ENCODE measurements around the gene SLCO3A1. TPM values are rescaled to one million over a fixed set of nuclear protein-coding genes. Genes with fewer than 3 reads are reported as not detected.

SLCO3A1 gene
- total RNA-seq, 1 experiment from 2014 or later, result 9.1 TPM

GRCh38 chr15:91861223-91861622, 7.7 kb downstream of the SLCO3A1 start:
- Mint-ChIP-seq H3K36me3 (no peaks in the 10 kb centered on the region), H3K27me3 (ENCODE audit: low read depth) (peaks cover 3% of the 10 kb centered on the region; the same call in 1 of the 2 replicates), H3K9me3 (no peaks in the 10 kb centered on the region), H3K27ac (no peak overlapping the region), H3K4me1 (peaks cover 32% of the 10 kb centered on the region), H3K4me3 (no peak overlapping the region)
- no peak for TF ChIP-seq ZSCAN18 (CRISPR knock-in tag; IDR thresholded peaks at IDR 0.05)
- TF ChIP-seq, protein P1, sequence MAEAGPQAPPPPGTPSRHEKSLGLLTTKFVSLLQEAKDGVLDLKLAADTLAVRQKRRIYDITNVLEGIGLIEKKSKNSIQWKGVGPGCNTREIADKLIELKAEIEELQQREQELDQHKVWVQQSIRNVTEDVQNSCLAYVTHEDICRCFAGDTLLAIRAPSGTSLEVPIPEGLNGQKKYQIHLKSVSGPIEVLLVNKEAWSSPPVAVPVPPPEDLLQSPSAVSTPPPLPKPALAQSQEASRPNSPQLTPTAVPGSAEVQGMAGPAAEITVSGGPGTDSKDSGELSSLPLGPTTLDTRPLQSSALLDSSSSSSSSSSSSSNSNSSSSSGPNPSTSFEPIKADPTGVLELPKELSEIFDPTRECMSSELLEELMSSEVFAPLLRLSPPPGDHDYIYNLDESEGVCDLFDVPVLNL (CRISPR knock-in tag; IDR thresholded peaks at IDR 0.05; ENCODE audit: borderline replicate concordance, low read depth), result no peak
- no peak for TF ChIP-seq SP1 (CRISPR knock-in tag; conservative IDR thresholded peaks at IDR 0.05)
- TF ChIP-seq PREB (CRISPR knock-in tag; IDR thresholded peaks at IDR 0.05; ENCODE audit: borderline replicate concordance), result no peak
- no peak for TF ChIP-seq ETV6 (CRISPR knock-in tag; IDR thresholded peaks at IDR 0.05)
- no peak for TF ChIP-seq KAT7 (CRISPR knock-in tag; IDR thresholded peaks at IDR 0.05; ENCODE audit: borderline replicate concordance)
- ChIA-PET POLR2A (no interaction called here), CTCF (no interaction called here)
- no peak for ATAC-seq
- no peak for DNase-seq (ENCODE audit: low spot score)

DNA sequence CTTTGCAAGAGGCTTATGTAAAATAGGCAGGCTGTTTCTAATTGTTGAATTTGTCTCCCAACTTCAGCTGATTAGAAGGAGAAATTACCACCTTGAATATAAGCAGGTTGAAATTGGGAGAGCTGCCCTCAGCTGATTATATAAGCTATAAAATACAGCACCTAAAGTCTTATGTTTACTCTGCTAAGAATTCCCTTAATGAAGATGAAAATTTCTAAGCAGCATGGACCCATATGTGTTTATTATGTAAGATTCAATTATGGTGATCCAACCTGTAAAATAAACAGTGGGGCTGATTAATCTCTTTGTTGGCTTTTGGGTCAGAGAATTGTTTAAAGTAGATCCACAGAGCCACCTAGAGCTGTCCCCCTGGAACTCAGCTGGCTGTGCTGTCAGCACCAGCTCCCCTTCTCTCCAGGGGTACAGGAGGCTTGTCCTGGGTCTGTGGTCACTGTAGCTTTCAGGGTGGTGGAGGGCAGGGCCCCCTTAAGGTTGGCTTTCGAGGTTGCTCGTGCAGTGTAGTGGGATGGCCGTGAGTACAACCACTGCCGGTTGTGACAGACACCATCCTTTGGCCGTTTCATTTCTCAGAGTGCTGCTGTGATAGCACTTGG, 9.5 kb downstream of the SLCO3A1 start:
- CTCF ChIA-PET, result interaction anchor here (0.5 to 1.4 kb wide), 7 partner anchors 11 to 216 kb away, joined by 3 to 6 read pairs (median 4); no protein-coding TSS in a partner anchor
- peaks cover 31% of the 10 kb centered on the region for H3K4me1 Mint-ChIP-seq

DNA sequence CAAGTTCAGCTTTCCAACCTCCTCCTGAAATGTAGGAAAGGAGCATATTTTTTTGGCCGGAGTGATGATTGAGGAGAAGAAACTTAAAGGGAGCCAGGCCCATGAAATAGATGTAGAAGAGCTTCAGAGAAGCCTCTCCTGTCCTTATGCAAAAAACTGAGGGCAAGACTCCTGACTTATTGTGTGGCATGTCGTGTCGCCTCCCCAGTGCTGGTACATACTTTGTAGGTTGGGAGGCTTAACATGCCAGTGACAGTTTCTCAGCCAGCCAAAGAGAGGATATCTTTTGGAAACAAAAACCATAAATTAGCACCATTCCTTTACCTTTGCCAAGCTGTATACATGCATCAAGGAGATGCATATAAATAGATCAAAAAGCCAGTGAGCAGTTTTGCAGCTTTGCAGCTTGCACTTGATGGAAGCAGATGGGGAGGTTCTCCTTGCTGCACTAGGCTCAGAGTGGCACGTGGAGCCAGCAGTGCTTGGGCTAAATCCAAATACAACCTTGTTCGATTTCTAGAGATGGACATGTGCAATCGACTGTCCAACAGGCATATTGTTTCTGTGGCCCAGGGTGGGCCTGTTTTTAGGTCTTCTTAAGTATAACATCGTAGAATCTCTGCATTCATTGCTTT, 10.2 kb downstream of the SLCO3A1 start:
- Mint-ChIP-seq H3K4me3 (no peak overlapping the region), H3K27ac (no peak overlapping the region), H3K27me3 (ENCODE audit: low read depth) (peaks cover 3% of the 10 kb centered on the region; the same call in 1 of the 2 replicates), H3K9me3 (no peaks in the 10 kb centered on the region), H3K36me3 (no peaks in the 10 kb centered on the region), H3K4me1 (peaks cover 31% of the 10 kb centered on the region)
- DNase-seq (ENCODE audit: low spot score) (no peak), ATAC-seq (no peak)
- ChIA-PET POLR2A (interaction anchor here (0.7 kb wide), 2 partner anchors 15 to 555 kb away, joined by 3 to 4 read pairs; no protein-coding TSS in a partner anchor), CTCF (interaction anchor here (0.9 to 1.4 kb wide), 5 partner anchors 11 to 215 kb away, joined by 3 to 6 read pairs (median 5); no protein-coding TSS in a partner anchor)
- TF ChIP-seq ZNF423 (CRISPR knock-in tag; IDR thresholded peaks at IDR 0.05), result no peak
- TF ChIP-seq ZNF138 (CRISPR knock-in tag; conservative IDR thresholded peaks at IDR 0.05), result no peak
- TF ChIP-seq MAX (CRISPR knock-in tag; IDR thresholded peaks at IDR 0.05), result no peak
- TF ChIP-seq, protein P2, sequence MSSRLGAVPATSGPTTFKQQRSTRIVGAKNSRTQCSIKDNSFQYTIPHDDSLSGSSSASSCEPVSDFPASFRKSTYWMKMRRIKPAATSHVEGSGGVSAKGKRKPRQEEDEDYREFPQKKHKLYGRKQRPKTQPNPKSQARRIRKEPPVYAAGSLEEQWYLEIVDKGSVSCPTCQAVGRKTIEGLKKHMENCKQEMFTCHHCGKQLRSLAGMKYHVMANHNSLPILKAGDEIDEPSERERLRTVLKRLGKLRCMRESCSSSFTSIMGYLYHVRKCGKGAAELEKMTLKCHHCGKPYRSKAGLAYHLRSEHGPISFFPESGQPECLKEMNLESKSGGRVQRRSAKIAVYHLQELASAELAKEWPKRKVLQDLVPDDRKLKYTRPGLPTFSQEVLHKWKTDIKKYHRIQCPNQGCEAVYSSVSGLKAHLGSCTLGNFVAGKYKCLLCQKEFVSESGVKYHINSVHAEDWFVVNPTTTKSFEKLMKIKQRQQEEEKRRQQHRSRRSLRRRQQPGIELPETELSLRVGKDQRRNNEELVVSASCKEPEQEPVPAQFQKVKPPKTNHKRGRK (CRISPR knock-in tag; IDR thresholded peaks at IDR 0.05; ENCODE audit: borderline replicate concordance), result no peak
- TF ChIP-seq, protein P3, sequence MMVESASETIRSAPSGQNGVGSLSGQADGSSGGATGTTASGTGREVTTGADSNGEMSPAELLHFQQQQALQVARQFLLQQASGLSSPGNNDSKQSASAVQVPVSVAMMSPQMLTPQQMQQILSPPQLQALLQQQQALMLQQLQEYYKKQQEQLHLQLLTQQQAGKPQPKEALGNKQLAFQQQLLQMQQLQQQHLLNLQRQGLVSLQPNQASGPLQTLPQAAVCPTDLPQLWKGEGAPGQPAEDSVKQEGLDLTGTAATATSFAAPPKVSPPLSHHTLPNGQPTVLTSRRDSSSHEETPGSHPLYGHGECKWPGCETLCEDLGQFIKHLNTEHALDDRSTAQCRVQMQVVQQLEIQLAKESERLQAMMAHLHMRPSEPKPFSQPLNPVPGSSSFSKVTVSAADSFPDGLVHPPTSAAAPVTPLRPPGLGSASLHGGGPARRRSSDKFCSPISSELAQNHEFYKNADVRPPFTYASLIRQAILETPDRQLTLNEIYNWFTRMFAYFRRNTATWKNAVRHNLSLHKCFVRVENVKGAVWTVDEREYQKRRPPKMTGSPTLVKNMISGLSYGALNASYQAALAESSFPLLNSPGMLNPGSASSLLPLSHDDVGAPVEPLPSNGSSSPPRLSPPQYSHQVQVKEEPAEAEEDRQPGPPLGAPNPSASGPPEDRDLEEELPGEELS (CRISPR knock-in tag; IDR thresholded peaks at IDR 0.05), result no peak
- TF ChIP-seq PREB (CRISPR knock-in tag; IDR thresholded peaks at IDR 0.05; ENCODE audit: borderline replicate concordance), result no peak
- no peak for TF ChIP-seq HMGA2 (CRISPR knock-in tag; IDR thresholded peaks at IDR 0.05)

More for the DNA sequence above, 9.5 kb downstream of the SLCO3A1 start:
- no peaks in the 10 kb centered on the region for H3K36me3 Mint-ChIP-seq
- peaks cover 3% of the 10 kb centered on the region; the same call in 1 of the 2 replicates for H3K27me3 Mint-ChIP-seq (ENCODE audit: low read depth)
- H3K27ac Mint-ChIP-seq, result peak overlapping the region; percentile 32; the same call in 1 of the 2 replicates
- POLR2A ChIA-PET, result no interaction called here
- peak; percentile 29 for ATAC-seq
- TF ChIP-seq FOXP1 (CRISPR knock-in tag; IDR thresholded peaks at IDR 0.05; ENCODE audit: borderline replicate concordance), result no peak
- TF ChIP-seq, protein P1 (CRISPR knock-in tag; IDR thresholded peaks at IDR 0.05; ENCODE audit: borderline replicate concordance, low read depth), result no peak
- no peak for TF ChIP-seq MYBL2 (CRISPR knock-in tag; IDR thresholded peaks at IDR 0.05)
- TF ChIP-seq SOX15 (CRISPR knock-in tag; IDR thresholded peaks at IDR 0.05), result no peak
- no peak for TF ChIP-seq NFATC4 (CRISPR knock-in tag; IDR thresholded peaks at IDR 0.05)
- TF ChIP-seq, protein P4, sequence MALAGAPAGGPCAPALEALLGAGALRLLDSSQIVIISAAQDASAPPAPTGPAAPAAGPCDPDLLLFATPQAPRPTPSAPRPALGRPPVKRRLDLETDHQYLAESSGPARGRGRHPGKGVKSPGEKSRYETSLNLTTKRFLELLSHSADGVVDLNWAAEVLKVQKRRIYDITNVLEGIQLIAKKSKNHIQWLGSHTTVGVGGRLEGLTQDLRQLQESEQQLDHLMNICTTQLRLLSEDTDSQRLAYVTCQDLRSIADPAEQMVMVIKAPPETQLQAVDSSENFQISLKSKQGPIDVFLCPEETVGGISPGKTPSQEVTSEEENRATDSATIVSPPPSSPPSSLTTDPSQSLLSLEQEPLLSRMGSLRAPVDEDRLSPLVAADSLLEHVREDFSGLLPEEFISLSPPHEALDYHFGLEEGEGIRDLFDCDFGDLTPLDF (CRISPR knock-in tag; IDR thresholded peaks at IDR 0.05), result no peak
- TF ChIP-seq GTF2I (CRISPR knock-in tag; conservative IDR thresholded peaks at IDR 0.05), result no peak
- no peak for TF ChIP-seq OVOL2 (CRISPR knock-in tag; IDR thresholded peaks at IDR 0.05; ENCODE audit: borderline replicate concordance)
- no peak for TF ChIP-seq ZBTB21 (CRISPR knock-in tag; IDR thresholded peaks at IDR 0.05; ENCODE audit: borderline replicate concordance)
- no peak for TF ChIP-seq GRHL2 (CRISPR knock-in tag; IDR thresholded peaks at IDR 0.05; ENCODE audit: insufficient replicate concordance, severe bottlenecking)
- TF ChIP-seq EMX1 (CRISPR knock-in tag; IDR thresholded peaks at IDR 0.05), result no peak
- H3K9me3 Mint-ChIP-seq, result no peaks in the 10 kb centered on the region
- DNase-seq (ENCODE audit: low spot score), result no peak
- no peak overlapping the region for H3K4me3 Mint-ChIP-seq
